GM23248 (cell line): ENCODE data around the gene SFMBT1. TPM values are rescaled to one million over a fixed set of nuclear protein-coding genes. Genes with fewer than 3 reads are reported as not detected.

Experiments
- DNase-seq: peaks from one replicate; pipeline ENCODE4 v3.0.0-alpha.2; 2015
- H2AFZ ChIP-seq: fragments of 200-600 bp; sonication (generic); 2 replicates; pipeline ENCODE4 v1.6.1; 2016; ENCODE audit warnings: antibody characterized with exemption
- H3F3A ChIP-seq: fragments of 200-600 bp; sonication (generic); 2 replicates; pipeline ENCODE4 v1.6.1; 2016; ENCODE audit warnings: mild to moderate bottlenecking, antibody characterized with exemption, mixed run types; ENCODE audit not compliant: insufficient read depth
- H3K27ac ChIP-seq: fragments of 200-600 bp; sonication (generic); 2 replicates; pipeline ENCODE4 v1.5.1; 2016; ENCODE audit warnings: mild to moderate bottlenecking
- H3K27me3 ChIP-seq: fragments of 200-600 bp; sonication (generic); replicated peaks from 2 replicates; pipeline ENCODE4 v1.6.1; 2016; ENCODE audit warnings: mild to moderate bottlenecking; ENCODE audit not compliant: insufficient read depth
- H3K36me3 ChIP-seq: fragments of 200-600 bp; sonication (generic); 2 replicates; pipeline ENCODE4 v1.6.1; 2016; ENCODE audit warnings: low read depth, mild to moderate bottlenecking
- H3K4me1 ChIP-seq: fragments of 200-600 bp; sonication (generic); 2 replicates; pipeline ENCODE4 v1.6.1; 2016; ENCODE audit warnings: mild to moderate bottlenecking; ENCODE audit not compliant: insufficient read depth
- H3K4me2 ChIP-seq: fragments of 200-600 bp; sonication (generic); one replicate; pipeline ENCODE4 v1.6.1; 2016; ENCODE audit warnings: mild to moderate bottlenecking; ENCODE audit not compliant: unreplicated experiment
- H3K4me3 ChIP-seq: fragments of 200-600 bp; sonication (generic); 2 replicates; pipeline ENCODE4 v1.5.1; 2016; ENCODE audit warnings: mild to moderate bottlenecking
- H3K79me2 ChIP-seq: fragments of 200-600 bp; sonication (generic); 2 replicates; pipeline ENCODE4 v1.6.1; 2016; ENCODE audit warnings: mild to moderate bottlenecking; ENCODE audit not compliant: insufficient read depth
- H3K9ac ChIP-seq: fragments of 200-600 bp; sonication (generic); 2 replicates; pipeline ENCODE4 v1.6.1; 2016; ENCODE audit warnings: mild to moderate bottlenecking
- H3K9me2 ChIP-seq: fragments of 200-600 bp; sonication (generic); 2 replicates; pipeline ENCODE4 v1.6.1; 2016; ENCODE audit warnings: mixed run types, mild to moderate bottlenecking, moderate library complexity; ENCODE audit not compliant: insufficient read depth
- H3K9me3 ChIP-seq: fragments of 200-600 bp; sonication (generic); one replicate; pipeline ENCODE4 v1.6.1; 2017; ENCODE audit warnings: low read depth
- H4K20me1 ChIP-seq: fragments of 200-600 bp; sonication (generic); 2 replicates; pipeline ENCODE4 v1.6.0; 2016; ENCODE audit not compliant: insufficient read depth
- EZH2 ChIP-seq: fragments of 200-600 bp; sonication (generic); IDR thresholded peaks from 2 replicates; pipeline ENCODE4 v1.6.1; 2018; ENCODE audit warnings: antibody characterized with exemption, mild to moderate bottlenecking; ENCODE audit not compliant: insufficient read depth, poor library complexity, severe bottlenecking
- EZH2phosphoT487 ChIP-seq: fragments of 200-600 bp; sonication (generic); IDR thresholded peaks from 2 replicates; pipeline ENCODE4 v1.6.1; 2018; ENCODE audit warnings: antibody characterized with exemption, moderate library complexity, mild to moderate bottlenecking, low read depth; ENCODE audit not compliant: insufficient read depth
- WGBS, 2 experiments: methylation state at CpG; one replicate each; pipeline ENCODE4 v1.1.6; 2015 to 2017; ENCODE audit warnings: low lambda C conversion rate in 2 of 2, low coverage in 1 of 2; ENCODE audit errors: missing lambda C conversion rate in 2 of 2; 5-methylcytosine and 5-hydroxymethylcytosine counted together
- in situ Hi-C: fragments of 300-500 bp; cut with MboI; formaldehyde crosslinking; loops from 2 replicates; pipeline ENCODE4 v1.15.0; 2020
- polyA plus RNA-seq: library from polyadenylated mRNA; unstranded; fragments of >200 nt; fragmentation: Nextera tagmentation; extraction: Ambion mirVana; gene quantifications from 2 replicates; pipeline ENCODE4 v1.2.1, GENCODE V29; 2016
- total RNA-seq: library from RNA; depleted of rRNA; stranded (reverse); fragments of >200 nt; shearing (Covaris generic); gene quantifications from 2 replicates; pipeline ENCODE4 v1.2.3, GENCODE V29; 2014

Gene SFMBT1
- total and polyA plus RNA-seq, 2 experiments from 2014 or later, result 2.3 to 2.6 TPM

- no peak for DNase-seq
- no peak overlapping the region for H3K4me3 ChIP-seq
- no peaks in the 10 kb centered on the region for H3K9me3 ChIP-seq
- TF ChIP-seq EZH2 (no peak), EZH2phosphoT487 (no peak)
- in situ Hi-C loops, result no loop called here
- H3K27ac ChIP-seq, result no peak overlapping the region
- no peaks in the 10 kb centered on the region for H3K36me3 ChIP-seq
- peaks cover 14% of the 10 kb centered on the region for H3K4me1 ChIP-seq
- no peak overlapping the region for H3K4me2 ChIP-seq
- no peak overlapping the region for H2AFZ ChIP-seq
- H3F3A ChIP-seq, result 0 out of 2 replicates have a peak, but pooled peaks cover 5% of the 10 kb centered on the region
- H4K20me1 ChIP-seq, result no peaks in the 10 kb centered on the region
- H3K9me2 ChIP-seq, result no peaks in the 10 kb centered on the region
- no peaks in the 10 kb centered on the region for H3K79me2 ChIP-seq
- 91 to 92% methylated on average over 11 to 12 of the region's 12 CpGs for WGBS, 2 experiments
- no peaks in the 10 kb centered on the region for H3K27me3 ChIP-seq
- no peak overlapping the region for H3K9ac ChIP-seq
These were observed 34.1 kb upstream of the SFMBT1 start for GRCh38 chr3:53079791-53080555.

- WGBS, 2 experiments, result 94 to 97% methylated on average over 6 of the region's 6 CpGs
- H3K9ac ChIP-seq, result no peak overlapping the region
- no peaks in the 10 kb centered on the region for H3K27me3 ChIP-seq
- H3F3A ChIP-seq, result 0 out of 2 replicates have a peak, but pooled peaks cover 5% of the 10 kb centered on the region
- no peak overlapping the region for H3K4me2 ChIP-seq
- H3K9me2 ChIP-seq, result no peaks in the 10 kb centered on the region
- no peak overlapping the region for H2AFZ ChIP-seq
- no peaks in the 10 kb centered on the region for H3K9me3 ChIP-seq
- H3K4me3 ChIP-seq, result no peak overlapping the region
- H3K36me3 ChIP-seq, result no peaks in the 10 kb centered on the region
- peaks cover 9% of the 10 kb centered on the region for H3K4me1 ChIP-seq
- DNase-seq, result no peak
- in situ Hi-C loops, result no loop called here
- no peak for TF ChIP-seq EZH2phosphoT487
- TF ChIP-seq EZH2, result no peak
- H4K20me1 ChIP-seq, result no peaks in the 10 kb centered on the region
- H3K79me2 ChIP-seq, result no peaks in the 10 kb centered on the region
- no peak overlapping the region for H3K27ac ChIP-seq
These were observed 33.3 kb upstream of the SFMBT1 start for GRCh38 chr3:53079147-53079546.

GRCh38 chr3:53078656-53079055, 32.8 kb upstream of the SFMBT1 start:
- H3K9ac ChIP-seq, result no peak overlapping the region
- H3K36me3 ChIP-seq, result no peaks in the 10 kb centered on the region
- H2AFZ ChIP-seq, result no peak overlapping the region
- H3K79me2 ChIP-seq, result no peaks in the 10 kb centered on the region
- no peaks in the 10 kb centered on the region for H3K9me3 ChIP-seq
- H3K27ac ChIP-seq, result no peak overlapping the region
- H3K4me2 ChIP-seq, result no peak overlapping the region
- no peaks in the 10 kb centered on the region for H3K27me3 ChIP-seq
- 0 out of 2 replicates have a peak, but pooled peaks cover 1% of the 10 kb centered on the region for H3F3A ChIP-seq
- DNase-seq, result no peak
- H3K4me3 ChIP-seq, result no peak overlapping the region
- H3K4me1 ChIP-seq, result peaks cover 5% of the 10 kb centered on the region
- TF ChIP-seq EZH2 (no peak), EZH2phosphoT487 (no peak)
- H4K20me1 ChIP-seq, result no peaks in the 10 kb centered on the region
- in situ Hi-C loops, result no loop called here
- no peaks in the 10 kb centered on the region for H3K9me2 ChIP-seq
- WGBS, 2 experiments, result 94 to 100% methylated on average over 3 of the region's 3 CpGs

- Histone ChIP-seq H4K20me1 (no peaks in the 10 kb centered on the region), H3K36me3 (no peaks in the 10 kb centered on the region), H3K9ac (no peak overlapping the region), H3K4me2 (no peak overlapping the region), H3K79me2 (no peaks in the 10 kb centered on the region), H3K4me1 (no peaks in the 10 kb centered on the region), H3K27ac (no peak overlapping the region), H3F3A (no peaks in the 10 kb centered on the region), H3K9me3 (no peaks in the 10 kb centered on the region), H2AFZ (no peak overlapping the region), H3K4me3 (no peak overlapping the region), H3K27me3 (no peaks in the 10 kb centered on the region), H3K9me2 (no peaks in the 10 kb centered on the region)
- TF ChIP-seq EZH2, result no peak
- no peak for TF ChIP-seq EZH2phosphoT487
- in situ Hi-C loops, result no loop called here
- DNase-seq, result no peak
- 63 to 74% methylated on average over 10 of the region's 10 CpGs for WGBS, 2 experiments
These were observed 31.8 kb upstream of the SFMBT1 start for GRCh38 chr3:53077476-53078220.
